Stimulated activated CD4-positive, alpha-beta T cell treated with anti-CD3 and anti-CD28 coated beads, Interleukin-15, amount 100 ng/mL, for 48 hours (primary cell): ENCODE data around the gene MAN2A2.

Experiments
- DNase-seq, 2 donors: peaks; one replicate each; pipeline ENCODE4 v3.0.0-alpha.2; 2020; ENCODE audit warnings: low read depth in 2 of 2

The MAN2A2 gene

GRCh38 chr15:90960298-90961091, 57.4 kb downstream of the MAN2A2 start:
- no peak for DNase-seq

- DNase-seq: no peak
These were observed 58.9 kb downstream of the MAN2A2 start for GRCh38 chr15:90962021-90962420.

- no peak for DNase-seq
These were observed 63.2 kb downstream of the MAN2A2 start for GRCh38 chr15:90966262-90966661.

GRCh38 chr15:90967206-90967605, 64.1 kb downstream of the MAN2A2 start:
- DNase-seq: no peak

GRCh38 chr15:90968434-90968833, 65.3 kb downstream of the MAN2A2 start:
- DNase-seq: no peak

GRCh38 chr15:90970274-90970673, 67.2 kb downstream of the MAN2A2 start:
- DNase-seq: no peak

GRCh38 chr15:90972133-90972532, 69.0 kb downstream of the MAN2A2 start:
- DNase-seq: no peak
